Activated CD8-positive, alpha-beta T cell treated with anti-CD3 and anti-CD28 coated beads, Interleukin-2, amount 10 ng/mL, durations not matched to agents 7 days and 5 days (primary cell): ENCODE results near the gene RNF175. TPM values are rescaled to one million over a fixed set of nuclear protein-coding genes. Genes with fewer than 3 reads are reported as not detected.
"Not testable (repeated sequence)": the region's sequence is repeated elsewhere in the genome, so short reads cannot be mapped to it uniquely, and the experiment has no call there.

ENCODE experiments used
- ATAC-seq: fragments of 150-1000 bp; cut with Tn5 transposase; one replicate; pipeline ENCODE4 v1.10.0; 2021; ENCODE audit warnings: moderate library complexity
- CTCF ChIA-PET: fragments of 350-600 bp; sonication (Branson Sonifier 250); formaldehyde crosslinking; loops from one replicate; lab custom pipeline; 2021; ENCODE audit warnings: antibody characterized with exemption; lab: Charles Lee
- POLR2A ChIA-PET: fragments of 350-600 bp; sonication (Branson Sonifier 250); formaldehyde crosslinking; loops from one replicate; lab custom pipeline; 2021; ENCODE audit warnings: antibody characterized with exemption; lab: Charles Lee
- DNase-seq: peaks from one replicate; pipeline ENCODE4 v3.0.0-alpha.2; 2020
- H3K27ac Mint-ChIP-seq: one replicate; pipeline ENCODE4 v1.8.0; 2021; ENCODE audit warnings: mild to moderate bottlenecking, mixed read lengths
- H3K27me3 Mint-ChIP-seq: one replicate; pipeline ENCODE4 v1.8.0; 2021; ENCODE audit warnings: low read depth, mixed read lengths
- H3K36me3 Mint-ChIP-seq: one replicate; pipeline ENCODE4 v1.8.0; 2021; ENCODE audit warnings: low read depth, mixed read lengths
- H3K4me1 Mint-ChIP-seq: one replicate; pipeline ENCODE4 v1.8.0; 2021; ENCODE audit warnings: low read depth, mixed read lengths
- H3K4me3 Mint-ChIP-seq: one replicate; pipeline ENCODE4 v1.8.0; 2021; ENCODE audit warnings: mild to moderate bottlenecking, mixed read lengths
- H3K9me3 Mint-ChIP-seq: one replicate; pipeline ENCODE4 v1.8.0; 2022; ENCODE audit warnings: mixed read lengths; ENCODE audit not compliant: insufficient read depth
- total RNA-seq, 2 experiments: library from RNA; stranded (reverse); gene quantifications; one replicate each; pipeline ENCODE4 v1.2.3, GENCODE V29; 2021

The RNF175 gene
- total RNA-seq, 2 experiments from 2014 or later, result not detected

GRCh38 chr4:153666505-153666904 is 93.3 kb downstream of the RNF175 start:
- H3K36me3 Mint-ChIP-seq, H3K4me1 Mint-ChIP-seq, CTCF ChIA-PET, DNase-seq, H3K27ac Mint-ChIP-seq, H3K4me3 Mint-ChIP-seq, ATAC-seq, POLR2A ChIA-PET, H3K9me3 Mint-ChIP-seq: not testable (repeated sequence)
- H3K27me3 Mint-ChIP-seq, result peaks cover 25% of the 10 kb centered on the region

- Mint-ChIP-seq H3K4me1 (peaks cover 8% of the 10 kb centered on the region), H3K9me3 (no peaks in the 10 kb centered on the region), H3K27me3 (peaks cover 17% of the 10 kb centered on the region), H3K27ac (no peak overlapping the region), H3K4me3 (no peak overlapping the region), H3K36me3 (peaks cover 2% of the 10 kb centered on the region)
- POLR2A ChIA-PET, result no interaction called here
- no peak for ATAC-seq
- no peak for DNase-seq
- CTCF ChIA-PET, result interaction anchor here (1.3 kb wide), 1 partner anchor 87 kb away, joined by 3 read pairs; no protein-coding TSS in a partner anchor
These were observed 96.2 kb downstream of the RNF175 start for GRCh38 chr4:153663667-153664066.

- ChIA-PET POLR2A (no interaction called here), CTCF (no interaction called here)
- ATAC-seq, result no peak
- no peak for DNase-seq
- H3K9me3 Mint-ChIP-seq, result no peaks in the 10 kb centered on the region
- H3K4me3 Mint-ChIP-seq, result no peak overlapping the region
- H3K27me3 Mint-ChIP-seq, result peaks cover 7% of the 10 kb centered on the region
- peaks cover 2% of the 10 kb centered on the region for H3K36me3 Mint-ChIP-seq
- no peak overlapping the region for H3K27ac Mint-ChIP-seq
- peaks cover 8% of the 10 kb centered on the region for H3K4me1 Mint-ChIP-seq
These were observed 97.9 kb downstream of the RNF175 start for GRCh38 chr4:153661908-153662307.

- no peak for ATAC-seq
- no peak for DNase-seq
- CTCF ChIA-PET, result no interaction called here
- Mint-ChIP-seq H3K9me3 (no peaks in the 10 kb centered on the region), H3K36me3 (peaks cover 2% of the 10 kb centered on the region), H3K27ac (no peak overlapping the region), H3K27me3 (peaks cover 9% of the 10 kb centered on the region), H3K4me1 (peaks cover 8% of the 10 kb centered on the region), H3K4me3 (no peak overlapping the region)
- POLR2A ChIA-PET, result no interaction called here
These were observed 98.5 kb downstream of the RNF175 start for GRCh38 chr4:153661215-153661822.

Other genes starting within 250 kb of the RNF175 start
- 1 to 10 TPM; 1.4 to 1.6 TPM for gene TLR2, start 75.7 kb downstream of the RNF175 start, total RNA-seq
- not detected for gene SFRP2, start 29.1 kb upstream of the RNF175 start, total RNA-seq